Measurements from ENCODE around the gene DESI2. TPM values are rescaled to one million over a fixed set of nuclear protein-coding genes. Genes with fewer than 3 reads are reported as not detected.

DESI2 gene
- total and polyA plus RNA-seq, 8 donors, result 3.5 to 74.7 (median 19.0) TPM

GRCh38 chr1:244741692-244742091, 88.8 kb downstream of the DESI2 start:
- Histone ChIP-seq H3K27me3 (no peaks in the 10 kb centered on the region), H3K4me3 (no peak overlapping the region), H3K4me1 (no peaks in the 10 kb centered on the region), H3K9me3 (no peaks in the 10 kb centered on the region), H3K36me3 (no peaks in the 10 kb centered on the region), H3K27ac (no peak overlapping the region)
- 80 to 99% (median 96%) methylated on average over 5 of the region's 5 CpGs for WGBS, 5 donors
- no peak for TF ChIP-seq EP300 (IDR thresholded peaks at IDR 0.05)
- TF ChIP-seq, protein P1, sequence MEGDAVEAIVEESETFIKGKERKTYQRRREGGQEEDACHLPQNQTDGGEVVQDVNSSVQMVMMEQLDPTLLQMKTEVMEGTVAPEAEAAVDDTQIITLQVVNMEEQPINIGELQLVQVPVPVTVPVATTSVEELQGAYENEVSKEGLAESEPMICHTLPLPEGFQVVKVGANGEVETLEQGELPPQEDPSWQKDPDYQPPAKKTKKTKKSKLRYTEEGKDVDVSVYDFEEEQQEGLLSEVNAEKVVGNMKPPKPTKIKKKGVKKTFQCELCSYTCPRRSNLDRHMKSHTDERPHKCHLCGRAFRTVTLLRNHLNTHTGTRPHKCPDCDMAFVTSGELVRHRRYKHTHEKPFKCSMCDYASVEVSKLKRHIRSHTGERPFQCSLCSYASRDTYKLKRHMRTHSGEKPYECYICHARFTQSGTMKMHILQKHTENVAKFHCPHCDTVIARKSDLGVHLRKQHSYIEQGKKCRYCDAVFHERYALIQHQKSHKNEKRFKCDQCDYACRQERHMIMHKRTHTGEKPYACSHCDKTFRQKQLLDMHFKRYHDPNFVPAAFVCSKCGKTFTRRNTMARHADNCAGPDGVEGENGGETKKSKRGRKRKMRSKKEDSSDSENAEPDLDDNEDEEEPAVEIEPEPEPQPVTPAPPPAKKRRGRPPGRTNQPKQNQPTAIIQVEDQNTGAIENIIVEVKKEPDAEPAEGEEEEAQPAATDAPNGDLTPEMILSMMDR (IDR thresholded peaks at IDR 0.05), result no peak
- intact Hi-C loops (cut with DNase I; ENCODE audit: low total_unique reads), result no loop called here
- DNase-seq, result no peak

DNA sequence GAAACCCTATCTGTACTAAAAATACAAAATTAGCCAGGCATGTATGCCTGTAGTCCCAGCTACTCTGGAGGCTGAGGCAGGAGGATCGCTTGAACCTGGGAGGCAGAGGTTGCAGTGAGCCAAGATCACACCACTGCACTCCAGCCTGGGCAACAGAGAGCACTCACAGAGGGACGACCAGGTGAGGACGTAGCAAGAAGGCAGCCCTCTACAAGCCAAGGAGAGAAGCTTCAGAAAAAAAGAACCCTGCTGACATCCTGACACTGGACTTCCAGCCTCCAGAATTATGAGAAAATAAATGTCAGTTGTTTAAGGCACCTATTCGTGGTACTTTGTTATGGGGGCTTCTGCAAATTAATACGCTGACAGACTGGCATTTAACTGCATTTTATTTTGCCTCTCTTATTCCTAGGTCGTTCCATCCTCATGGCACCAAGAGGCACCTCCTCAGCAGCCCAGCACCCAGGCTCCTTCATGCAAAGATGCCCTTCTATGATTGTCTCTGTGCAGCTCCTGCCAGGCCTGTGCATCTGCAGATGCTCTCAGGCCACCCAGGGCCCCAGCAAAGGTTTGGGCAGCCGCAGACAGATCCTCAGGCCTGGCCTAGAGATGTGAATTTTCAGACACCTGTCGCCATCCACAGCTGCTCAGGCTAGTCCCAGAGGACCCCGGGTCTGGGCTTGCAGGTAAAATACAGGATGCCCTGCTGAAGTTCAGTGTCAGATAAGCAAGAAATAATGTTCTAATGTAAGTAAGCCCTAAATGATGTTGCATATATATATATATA, 96.5 kb downstream of the DESI2 start:
- H3K27ac ChIP-seq, result no peak overlapping the region
- H3K9me3 ChIP-seq, result no peaks in the 10 kb centered on the region
- WGBS, 5 donors, result 89 to 96% (median 94%) methylated on average over 9 of the region's 9 CpGs
- TF ChIP-seq, protein P1 (IDR thresholded peaks at IDR 0.05), result no peak
- TF ChIP-seq POLR2A (IDR thresholded peaks at IDR 0.05) (no peak), POLR2AphosphoS5 (IDR thresholded peaks at IDR 0.05) (no peak), EP300 (IDR thresholded peaks at IDR 0.05) (no peak)
- H3K27me3 ChIP-seq, result no peaks in the 10 kb centered on the region
- intact Hi-C loops (cut with DNase I; ENCODE audit: low total_unique reads), result no loop called here
- no peak for DNase-seq
- no peaks in the 10 kb centered on the region for H3K36me3 ChIP-seq
- H3K4me1 ChIP-seq, result no peaks in the 10 kb centered on the region
- no peak overlapping the region for H3K4me3 ChIP-seq

DNA sequence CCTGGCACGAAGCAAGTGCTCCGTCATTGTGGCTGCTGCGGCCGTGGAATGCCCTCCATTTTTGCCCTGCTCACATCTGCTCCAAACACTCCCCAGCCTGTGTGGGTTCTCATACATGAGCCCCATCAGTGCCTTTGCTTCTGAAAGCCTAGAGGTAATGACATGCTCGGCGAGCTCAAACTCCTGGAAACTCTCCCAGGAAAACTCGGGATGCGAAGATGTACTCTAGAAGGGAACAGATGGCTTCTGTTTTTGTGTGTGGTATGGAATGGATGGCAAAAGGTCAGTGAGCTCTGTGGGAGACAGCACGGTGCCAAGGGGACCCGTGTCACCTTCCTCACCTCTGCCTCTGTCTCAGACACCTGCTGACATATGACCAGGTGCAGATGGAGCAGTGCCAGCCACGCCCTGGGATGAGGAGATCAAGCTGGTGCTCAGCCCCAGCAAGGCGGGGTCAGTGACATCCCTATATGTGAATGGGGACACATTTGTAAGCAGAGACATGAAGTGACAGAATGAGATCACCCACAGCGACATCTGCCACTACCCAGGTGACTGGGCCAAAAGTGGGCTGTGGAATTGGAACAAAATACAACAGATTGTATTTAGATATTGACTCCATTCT, 98.5 kb downstream of the DESI2 start:
- 80 to 86% (median 84%) methylated on average over 12 to 13 of the region's 13 CpGs for WGBS, 5 donors
- H3K27ac ChIP-seq, result no peak overlapping the region
- H3K36me3 ChIP-seq, result no peaks in the 10 kb centered on the region
- H3K27me3 ChIP-seq, result no peaks in the 10 kb centered on the region
- intact Hi-C loops (cut with DNase I; ENCODE audit: low total_unique reads), result no loop called here
- no peak overlapping the region for H3K4me3 ChIP-seq
- DNase-seq, result no peak
- no peaks in the 10 kb centered on the region for H3K4me1 ChIP-seq
- no peaks in the 10 kb centered on the region for H3K9me3 ChIP-seq
- no peak for TF ChIP-seq EP300 (IDR thresholded peaks at IDR 0.05)
- no peak for TF ChIP-seq POLR2A (IDR thresholded peaks at IDR 0.05)
- TF ChIP-seq POLR2AphosphoS5 (IDR thresholded peaks at IDR 0.05), result no peak
- TF ChIP-seq, protein P1 (IDR thresholded peaks at IDR 0.05), result no peak

DNA sequence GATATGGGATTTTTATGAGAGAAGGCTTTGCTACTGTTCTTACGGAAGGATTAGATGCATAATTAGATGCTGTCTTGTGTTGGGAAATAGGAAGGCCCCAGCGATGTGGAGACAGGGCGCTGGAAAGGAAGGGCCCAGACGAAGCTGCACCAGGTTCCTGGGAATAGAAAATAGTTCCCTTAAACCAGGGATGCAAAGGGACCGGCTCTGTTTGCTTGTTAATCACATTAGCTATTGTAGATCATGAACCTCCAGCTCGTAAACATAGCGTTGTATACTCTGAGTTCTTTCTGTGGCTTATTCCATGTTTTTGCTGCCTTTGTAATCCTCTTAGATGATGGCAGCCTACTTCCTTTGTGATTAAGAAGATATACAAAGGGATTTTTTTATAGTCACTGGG, 102.7 kb downstream of the DESI2 start:
- no peak for DNase-seq
- H3K36me3 ChIP-seq, result no peaks in the 10 kb centered on the region
- intact Hi-C loops (cut with DNase I; ENCODE audit: low total_unique reads), result no loop called here
- H3K9me3 ChIP-seq, result no peaks in the 10 kb centered on the region
- 64 to 88% (median 77%) methylated on average over 7 of the region's 7 CpGs for WGBS, 5 donors
- no peak for TF ChIP-seq POLR2A (IDR thresholded peaks at IDR 0.05)
- no peak for TF ChIP-seq POLR2AphosphoS5 (IDR thresholded peaks at IDR 0.05)
- TF ChIP-seq, protein P1 (IDR thresholded peaks at IDR 0.05), result no peak
- no peak for TF ChIP-seq EP300 (IDR thresholded peaks at IDR 0.05)
- H3K27ac ChIP-seq, result no peak overlapping the region
- H3K27me3 ChIP-seq, result no peaks in the 10 kb centered on the region
- no peak overlapping the region for H3K4me3 ChIP-seq
- H3K4me1 ChIP-seq, result peaks cover 0 to 27% (median 16%) of the 10 kb centered on the region in 4 donors

Data from stomach (tissue), 9 donors.